Activated T-cell treated with anti-CD3 and anti-CD28 coated beads for 1 hour (primary cell): Measurements from ENCODE around the gene TMEM244.
"Not testable (repeated sequence)": the region's sequence is repeated elsewhere in the genome, so short reads cannot be mapped to it uniquely, and the experiment has no call there.

Experiments used
- DNase-seq: peaks from one replicate; pipeline ENCODE4 v3.0.0-alpha.2; 2020; ENCODE audit warnings: low read depth

TMEM244 gene

DNA sequence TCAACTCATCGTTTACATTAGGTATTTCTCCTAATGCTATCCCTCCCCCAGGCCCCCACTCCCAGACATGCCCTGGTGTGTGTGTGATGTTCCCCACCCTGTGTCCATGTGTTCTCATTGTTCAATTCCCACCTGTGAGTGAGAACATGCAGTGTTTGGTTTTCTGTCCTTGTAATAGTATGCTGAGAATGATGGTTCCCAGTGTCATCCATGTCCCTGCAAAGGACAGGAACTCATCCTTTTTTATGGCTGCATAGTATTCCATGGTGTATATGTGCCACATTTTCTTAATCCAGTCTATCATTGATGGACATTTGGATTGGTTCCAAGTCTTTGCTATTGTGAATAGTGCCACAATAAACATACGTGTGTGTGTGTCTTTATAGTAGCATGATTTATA lies 54.0 kb downstream of the TMEM244 start:
- not testable (repeated sequence) for DNase-seq

DNA sequence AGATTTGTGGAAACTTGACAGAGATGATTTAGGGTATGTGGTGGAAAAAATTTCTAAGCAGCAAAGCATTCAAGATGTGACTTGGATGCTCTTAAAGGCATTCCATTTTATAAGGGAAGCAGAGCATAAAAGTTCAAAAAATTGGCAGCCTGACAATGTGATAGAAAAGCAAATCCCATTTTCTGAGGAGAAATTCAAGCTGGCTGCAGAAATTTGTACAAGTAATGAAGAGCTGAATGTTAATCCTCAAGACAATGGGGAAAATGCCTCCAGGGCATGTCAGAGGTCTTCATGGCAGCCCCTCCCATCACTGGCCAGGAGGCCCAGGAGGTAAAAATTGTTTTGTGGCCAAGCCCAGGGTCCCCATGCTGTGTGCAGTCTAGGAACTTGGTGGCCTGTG lies 58.2 kb downstream of the TMEM244 start:
- DNase-seq, result not testable (repeated sequence)

DNA sequence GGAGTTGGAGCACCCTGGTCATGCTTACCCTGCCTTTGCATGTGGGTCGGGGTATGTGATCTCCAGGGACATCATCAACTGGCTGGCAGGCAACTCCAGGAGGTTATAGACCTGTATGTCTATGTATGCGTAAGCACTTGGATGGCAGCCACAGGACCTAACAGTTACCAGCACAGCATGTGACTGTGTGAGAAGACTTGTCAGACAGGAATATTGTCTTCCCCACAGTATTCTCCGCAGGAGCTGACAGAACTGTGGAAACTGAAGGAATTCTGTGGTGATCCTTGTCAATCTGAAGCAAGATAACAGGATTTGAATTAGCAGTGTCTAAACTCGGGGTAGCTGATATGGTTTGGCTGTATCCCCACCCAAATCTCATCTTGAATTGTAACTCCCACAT lies 59.2 kb downstream of the TMEM244 start:
- DNase-seq, result no peak

DNA sequence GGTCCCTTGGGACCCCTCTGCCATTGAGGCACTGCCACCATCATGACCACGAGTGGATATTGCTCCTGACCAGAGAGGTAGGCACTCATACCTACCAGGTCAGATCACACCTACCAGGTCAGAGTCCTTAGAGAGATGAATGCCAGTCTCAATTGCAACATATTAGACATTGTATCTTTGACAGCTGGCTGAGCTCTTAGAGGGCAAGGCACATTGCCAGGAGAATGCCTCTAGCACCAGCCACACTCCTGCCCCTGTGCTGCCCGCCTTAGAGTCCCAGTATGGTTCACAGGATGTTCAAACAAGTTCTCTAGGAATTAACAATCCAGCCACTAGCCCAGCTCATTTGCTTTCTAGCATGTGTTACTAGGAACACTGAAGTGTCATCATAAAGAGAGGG lies 65.9 kb downstream of the TMEM244 start:
- DNase-seq, result no peak

DNA sequence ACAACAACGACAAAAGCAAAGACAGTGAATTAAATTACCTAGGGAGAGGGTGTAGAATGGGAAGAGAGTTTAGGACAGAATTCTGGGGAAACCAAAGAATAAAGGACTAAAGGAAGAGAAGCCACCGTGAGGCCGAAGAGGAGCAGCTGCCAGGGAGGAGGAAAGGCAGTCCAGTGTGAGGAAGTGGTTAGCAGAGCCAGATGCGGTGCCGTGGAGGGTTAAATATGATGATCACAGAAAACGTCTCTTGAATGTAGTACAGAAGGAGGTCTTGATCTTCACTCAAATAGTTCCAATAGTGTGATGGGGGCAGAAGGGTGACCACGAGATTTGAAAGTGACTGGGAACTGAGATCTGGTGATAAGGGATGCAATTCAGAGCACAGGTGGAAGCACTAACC lies 67.7 kb downstream of the TMEM244 start:
- DNase-seq, result no peak

DNA sequence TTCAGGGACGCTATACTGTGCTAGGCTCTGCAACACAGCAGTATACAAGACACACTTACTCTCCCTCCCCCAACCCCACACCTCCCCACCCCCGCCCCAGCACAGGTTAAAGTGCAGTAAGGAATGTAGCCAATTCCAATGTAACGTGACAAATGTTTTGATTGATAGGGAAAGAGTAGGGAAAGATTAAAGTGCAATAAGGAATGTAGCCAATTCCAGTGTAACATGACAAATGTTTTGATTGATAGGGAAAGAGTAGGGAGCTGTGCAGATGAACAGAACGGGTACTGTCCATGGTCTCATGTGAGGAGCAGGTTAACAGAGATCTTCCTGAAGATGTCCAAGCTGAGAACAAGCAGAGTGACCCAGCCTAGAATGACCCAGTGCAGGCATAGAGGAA lies 69.1 kb downstream of the TMEM244 start:
- DNase-seq, result no peak

DNA sequence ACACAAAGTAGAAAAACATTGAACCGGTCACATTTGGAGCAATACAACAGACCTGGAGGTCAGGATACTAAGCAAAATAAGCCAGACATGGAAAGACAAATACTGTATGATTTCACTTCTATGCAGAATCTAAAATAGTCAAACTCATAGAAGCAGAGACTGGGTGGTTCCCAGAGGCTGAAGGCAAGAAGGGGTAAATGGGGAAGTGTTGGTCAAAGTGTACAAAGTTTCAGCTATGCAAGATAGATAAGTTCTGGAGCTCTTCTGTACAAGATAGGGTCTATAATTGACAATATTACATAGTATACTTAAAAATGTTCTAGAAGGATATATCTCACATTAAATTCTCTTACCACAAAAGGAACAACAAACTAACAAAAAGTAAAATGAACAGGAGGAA lies 70.3 kb downstream of the TMEM244 start:
- DNase-seq, result no peak

DNA sequence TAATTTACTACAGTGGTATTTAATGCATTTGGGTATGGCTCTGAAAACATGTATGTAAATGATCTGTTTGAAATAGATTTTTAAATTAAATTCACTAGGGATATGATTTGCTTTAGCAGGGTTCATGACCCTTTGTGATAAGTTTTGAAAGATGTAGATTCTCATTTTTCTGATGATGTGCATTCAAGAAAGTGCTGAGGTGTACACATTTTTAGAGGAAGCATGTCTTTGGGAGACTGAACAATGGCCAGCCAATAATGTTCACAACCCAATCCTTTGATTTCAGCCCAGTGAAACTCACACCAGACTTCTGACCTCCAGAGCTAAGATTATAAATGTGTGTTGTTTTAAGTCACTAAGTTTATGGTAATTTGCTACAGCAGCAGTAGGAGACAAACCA lies 71.1 kb downstream of the TMEM244 start:
- no peak for DNase-seq

DNA sequence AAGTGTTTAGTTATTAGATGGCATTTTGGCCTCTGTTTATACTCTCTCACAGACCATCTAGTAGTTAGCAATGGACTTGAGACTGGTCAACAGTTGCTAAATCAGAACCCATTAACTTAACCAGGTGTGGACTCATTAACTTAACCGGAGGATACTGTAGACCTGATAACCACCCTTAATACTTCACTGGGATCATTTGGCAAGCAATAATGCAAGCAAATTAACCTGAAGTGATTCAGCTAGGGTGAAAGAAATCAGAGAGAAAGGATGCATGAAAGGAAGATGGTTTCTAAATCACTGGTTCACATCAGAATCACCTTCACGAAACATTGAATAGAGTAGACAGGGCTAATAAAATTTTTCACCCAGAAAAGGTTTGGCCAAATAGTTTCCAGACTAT lies 73.3 kb downstream of the TMEM244 start:
- no peak for DNase-seq

DNA sequence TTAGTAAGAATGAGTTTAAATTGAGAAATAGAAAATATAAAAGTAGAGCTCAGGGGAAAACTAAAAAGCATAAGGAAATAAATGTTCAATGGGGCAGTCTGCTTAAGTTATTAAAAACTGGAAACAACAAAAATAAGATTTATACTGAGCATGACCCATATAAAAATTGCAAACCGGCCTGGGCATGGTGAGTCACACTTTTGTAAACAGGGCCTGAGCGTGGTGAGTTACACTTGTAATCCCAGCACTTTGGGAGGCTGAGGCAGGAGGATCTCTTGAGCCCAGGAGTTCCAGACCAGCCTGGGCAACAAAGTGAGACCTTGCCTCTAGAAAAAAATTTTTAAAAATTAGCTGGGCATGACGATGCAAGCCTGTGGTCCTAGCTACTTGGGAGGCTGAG lies 74.6 kb downstream of the TMEM244 start:
- no peak for DNase-seq

DNA sequence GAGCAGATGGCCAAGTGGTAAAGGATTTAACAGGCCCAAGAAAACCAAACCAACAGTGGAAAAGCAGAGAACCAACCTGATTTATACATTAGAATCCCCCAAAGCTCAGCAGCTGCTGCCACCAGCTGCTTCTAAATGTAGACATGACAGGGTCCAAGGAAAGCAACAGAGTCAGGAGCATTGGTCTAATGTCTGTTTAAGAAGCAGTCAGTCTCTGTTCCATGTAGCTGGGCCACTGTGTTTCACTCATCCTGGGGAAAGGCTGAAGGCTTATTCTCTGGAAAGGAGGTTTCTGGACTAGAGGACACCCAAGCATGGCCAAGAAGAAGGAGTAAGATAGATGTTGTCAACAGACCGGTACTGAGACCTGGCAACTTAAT lies 75.4 kb downstream of the TMEM244 start:
- no peak for DNase-seq

DNA sequence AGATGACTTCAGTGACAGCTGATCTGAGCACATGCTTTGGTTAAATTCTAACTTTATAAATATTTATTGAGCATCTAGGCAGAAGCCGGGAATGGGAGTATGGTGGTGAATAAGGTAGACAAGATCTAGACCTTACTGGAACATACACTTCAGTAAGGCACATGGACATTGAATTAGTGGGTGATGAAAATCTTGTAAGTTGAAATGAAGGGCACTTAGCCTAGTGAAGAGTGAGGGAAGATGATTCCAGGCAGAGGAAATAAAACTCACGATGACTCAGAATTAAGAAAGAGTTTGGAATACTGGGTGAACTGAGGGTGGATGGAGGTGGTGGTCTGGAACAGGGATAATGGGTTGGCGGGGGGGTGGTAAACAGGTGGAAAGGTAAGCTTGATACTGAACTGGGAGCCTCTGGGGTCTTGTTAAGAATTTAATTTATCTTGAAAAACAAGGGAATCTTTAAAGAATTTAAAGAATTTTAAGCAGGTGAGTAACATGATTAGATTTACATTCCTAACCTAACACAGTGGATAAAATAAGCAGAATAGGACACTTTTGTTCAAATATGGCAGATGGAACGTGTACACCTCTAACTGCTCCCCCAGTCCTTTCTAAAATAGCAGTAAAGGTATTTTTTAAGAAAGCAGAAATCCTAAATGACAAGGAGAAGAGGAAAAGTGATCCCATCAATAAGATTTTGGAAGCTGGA lies 75.9 kb downstream of the TMEM244 start:
- DNase-seq, result no peak
